ENCODE measurements around the gene PLEKHG1.

Gene PLEKHG1

GRCh38 chr6:150641398-150642139 lies 41.9 kb downstream of the PLEKHG1 start:
- DNase-seq, result no peak

GRCh38 chr6:150646228-150646627 lies 46.5 kb downstream of the PLEKHG1 start:
- DNase-seq, result no peak

- no peak for DNase-seq
These were observed 47.4 kb downstream of the PLEKHG1 start for GRCh38 chr6:150647051-150647450.

Measured in NCI-H2227 treated with DMSO at 0.1 percent for 48 hours (cell line).